Heart left ventricle (tissue), 16 donors: ENCODE data around the gene CYB5R2. TPM values are rescaled to one million over a fixed set of nuclear protein-coding genes. Genes with fewer than 3 reads are reported as not detected.

Experiments
- ATAC-seq, 4 donors: fragments of 200-7000 bp; cut with Tn5 transposase; one replicate each; pipeline ENCODE4 v1.9.1; 2020 to 2022; ENCODE audit warnings: moderate library complexity in 4 of 4, mild to moderate bottlenecking in 3 of 4, moderate number of reproducible peaks in 1 of 4
- DNase-seq, 5 donors: peaks; one replicate each; pipeline ENCODE4 v3.0.0-alpha.2; 2020
- H3K27ac ChIP-seq, 12 donors: fragments of 200-600 bp; sonication (generic) in 4 of 12; one replicate each; pipeline versions ENCODE4 v1.5.0 to v1.8.0; 2016 to 2022; ENCODE audit warnings: mild to moderate bottlenecking in 2 of 12
- H3K27me3 ChIP-seq, 9 donors: fragments of 200-600 bp; sonication (generic) in 2 of 9; one replicate each; pipeline versions ENCODE4 v1.5.1 to v1.8.0; 2016 to 2022; ENCODE audit warnings: mild to moderate bottlenecking in 3 of 9
- H3K36me3 ChIP-seq, 9 donors: fragments of 200-600 bp; sonication (generic) in 2 of 9; one replicate each; pipeline versions ENCODE4 v1.5.0 to v1.8.0; 2018 to 2022; ENCODE audit warnings: mild to moderate bottlenecking in 2 of 9
- H3K4me1 ChIP-seq, 12 donors: fragments of 200-600 bp; sonication (generic) in 4 of 12; one replicate each; pipeline versions ENCODE4 v1.5.0 to v1.8.0; 2016 to 2022; ENCODE audit warnings: mild to moderate bottlenecking in 3 of 12
- H3K4me3 ChIP-seq, 12 donors: fragments of 200-600 bp; sonication (generic) in 4 of 12; one replicate each; pipeline versions ENCODE4 v1.5.0 to v1.8.0; 2017 to 2022; ENCODE audit warnings: mild to moderate bottlenecking in 9 of 12, moderate library complexity in 4 of 12
- H3K9me3 ChIP-seq, 12 donors: fragments of 200-600 bp; sonication (generic) in 4 of 12; one replicate each; pipeline versions ENCODE4 v1.5.0 to v1.8.0; 2016 to 2022; ENCODE audit warnings: mild to moderate bottlenecking in 1 of 12
- CTCF ChIP-seq, 12 donors: fragments of 200-600 bp; sonication (generic) in 4 of 12; IDR thresholded peaks; one replicate each; pipeline versions ENCODE4 v1.5.0 to v1.8.0; 2018 to 2022; ENCODE audit warnings: antibody characterized with exemption in 12 of 12, mild to moderate bottlenecking in 5 of 12
- POLR2A ChIP-seq, 2 donors: fragments of 450-650 bp; IDR thresholded peaks; one replicate each; pipeline ENCODE4 v1.6.1; 2017; ENCODE audit warnings: antibody characterized with exemption in 2 of 2, mild to moderate bottlenecking in 2 of 2, moderate library complexity in 2 of 2
- WGBS, 4 donors: extraction: QIAGEN DNeasy Blood & Tissue Kit in 2 of 4; methylation state at CpG; one replicate each; pipeline versions ENCODE4 v1.1.5 to v1.1.7; 2013 to 2018; 5-methylcytosine and 5-hydroxymethylcytosine counted together
- intact Hi-C, 10 donors: fragments of 100-400 bp; cut with DNase I; formaldehyde crosslinking; loops; one replicate each; pipeline versions ENCODE4 v1.11.1 to v1.14.2; 2022
- polyA plus RNA-seq, 2 donors: library from polyadenylated mRNA; stranded (reverse); fragments of 200-250 nt; gene quantifications; one replicate each; pipeline ENCODE4 v1.2.3, GENCODE V29; 2013
- total RNA-seq, 9 donors: library from RNA; depleted of rRNA in 2 of 9; stranded (reverse); fragments of >200 nt in 2 of 9; fragmentation: NEBNext Ultra II Directional in 3 of 9; extraction: Animal tissue kit (Norgen Biotek cat#: 25700) in 3 of 9; gene quantifications; one replicate each; pipeline versions ENCODE4 v1.1.0 to v1.2.4, GENCODE V29; 2016 to 2023
- donor health status: ischemic (EF 13 %, LVEDD 7.1; RV severe dilation, severe dysfunction).
- donor health status: healthy with polysubstance abuse.
- donor health status: DM: no; HTN: yes; CAD: no.
- donor health status: DM: no; HTN: no; CAD: no.
- donor health status: ischemic (EF 25% LVEDD 6.9; RV normal size, moderate dysfunction).
- donor health status: ischemic (EF 25% LVEDD 5.7; RV mildly dilated, moderate dysfunction).
- donor health status: healthy.
- donor health status: DM: yes; HTN: yes; CAD: no.
- donor health status: ischemic (EF 35%, LVEDD 5.7; RV mildly dilated, moderate dysfunction).
- donor health status: nonischemic (EF 11% LVEDD 7.7; RV severe dilation, severe dysfunction).
- donor health status: DM: yes; HTN: yes; CAD: no.
- donor health status: PGD.
- donor health status: ischemic (EF 29% LVEDD 5.4; RV normal size, mild dysfunction).
- donor health status: nonischemic (EF 23%, LVEDD 6.1; RV moderate dilation, normal function).

CYB5R2 gene
- total and polyA plus RNA-seq, 11 donors, result 0.65 to 4.9 (median 1.3) TPM

GRCh38 chr11:7671347-7672215, 1.7 kb downstream of the CYB5R2 start:
- DNase-seq, result no peak
- WGBS, 4 donors, result 90 to 91% (median 91%) methylated on average over 10 of the region's 10 CpGs
- H3K27me3 ChIP-seq, result peaks cover 0 to 33% (median 20%) of the 10 kb centered on the region in 9 donors
- peaks cover 0 to 22% (median 10%) of the 10 kb centered on the region in 12 donors for H3K4me1 ChIP-seq
- ATAC-seq, result no peak
- no peak overlapping the region for H3K4me3 ChIP-seq
- H3K27ac ChIP-seq, result no peak overlapping the region
- H3K9me3 ChIP-seq, result no peaks in the 10 kb centered on the region
- intact Hi-C loops, result no loop called here
- no peak for TF ChIP-seq CTCF (IDR thresholded peaks at IDR 0.05)
- no peak for TF ChIP-seq POLR2A (IDR thresholded peaks at IDR 0.05)
- peaks cover 0 to 20% (median 5%) of the 10 kb centered on the region in 9 donors for H3K36me3 ChIP-seq

GRCh38 chr11:7670641-7671040, 2.7 kb downstream of the CYB5R2 start:
- no peak for ATAC-seq
- Histone ChIP-seq H3K27ac (no peak overlapping the region), H3K36me3 (peaks cover 0 to 21% (median 7%) of the 10 kb centered on the region in 9 donors), H3K27me3 (peaks cover 0 to 33% (median 20%) of the 10 kb centered on the region in 9 donors), H3K4me1 (peaks cover 0 to 25% (median 12%) of the 10 kb centered on the region in 12 donors), H3K9me3 (no peaks in the 10 kb centered on the region), H3K4me3 (no peak overlapping the region)
- no peak for TF ChIP-seq POLR2A (IDR thresholded peaks at IDR 0.05)
- no peak for TF ChIP-seq CTCF (IDR thresholded peaks at IDR 0.05)
- intact Hi-C loops, result no loop called here
- 68 to 88% (median 75%) methylated on average over 4 of the region's 4 CpGs for WGBS, 4 donors
- no peak for DNase-seq

GRCh38 chr11:7668911-7669310, 4.4 kb downstream of the CYB5R2 start:
- TF ChIP-seq POLR2A (IDR thresholded peaks at IDR 0.05) (no peak), CTCF (IDR thresholded peaks at IDR 0.05) (no peak)
- intact Hi-C loops, result loop anchor here in 5 of 10 donors (5.0 kb wide), 2 partner anchors 97 to 157 kb away; partner anchors contain the start of gene PPFIBP2 (in 2 of the 5)
- no peak overlapping the region for H3K4me3 ChIP-seq
- H3K27ac ChIP-seq, result no peak overlapping the region
- 68 to 71% (median 70%) methylated on average over 5 of the region's 5 CpGs for WGBS, 4 donors
- peaks cover 0 to 20% (median 10%) of the 10 kb centered on the region in 12 donors for H3K4me1 ChIP-seq
- peaks cover 0 to 27% (median 7%) of the 10 kb centered on the region in 9 donors for H3K36me3 ChIP-seq
- H3K27me3 ChIP-seq, result peaks cover 0 to 26% (median 13%) of the 10 kb centered on the region in 9 donors
- no peak for DNase-seq
- no peak for ATAC-seq
- no peaks in the 10 kb centered on the region for H3K9me3 ChIP-seq

- peaks cover 0 to 27% (median 7%) of the 10 kb centered on the region in 9 donors for H3K36me3 ChIP-seq
- H3K4me1 ChIP-seq, result peaks cover 0 to 15% (median 8%) of the 10 kb centered on the region in 12 donors
- WGBS, 4 donors, result 67 to 71% (median 70%) methylated on average over 7 of the region's 7 CpGs
- no peak overlapping the region for H3K4me3 ChIP-seq
- no peak for TF ChIP-seq CTCF (IDR thresholded peaks at IDR 0.05)
- TF ChIP-seq POLR2A (IDR thresholded peaks at IDR 0.05), result no peak
- no peak for ATAC-seq
- no peaks in the 10 kb centered on the region for H3K9me3 ChIP-seq
- H3K27me3 ChIP-seq, result peaks cover 0 to 22% (median 9%) of the 10 kb centered on the region in 9 donors
- intact Hi-C loops, result loop anchor here in 5 of 10 donors (5.0 kb wide), 2 partner anchors 96 to 156 kb away; partner anchors contain the start of gene PPFIBP2 (in 2 of the 5)
- no peak for DNase-seq
- no peak overlapping the region for H3K27ac ChIP-seq
These were observed 4.8 kb downstream of the CYB5R2 start for GRCh38 chr11:7668464-7668863.
